Measurements from ENCODE around the gene NCAPD2.

The NCAPD2 gene

DNA sequence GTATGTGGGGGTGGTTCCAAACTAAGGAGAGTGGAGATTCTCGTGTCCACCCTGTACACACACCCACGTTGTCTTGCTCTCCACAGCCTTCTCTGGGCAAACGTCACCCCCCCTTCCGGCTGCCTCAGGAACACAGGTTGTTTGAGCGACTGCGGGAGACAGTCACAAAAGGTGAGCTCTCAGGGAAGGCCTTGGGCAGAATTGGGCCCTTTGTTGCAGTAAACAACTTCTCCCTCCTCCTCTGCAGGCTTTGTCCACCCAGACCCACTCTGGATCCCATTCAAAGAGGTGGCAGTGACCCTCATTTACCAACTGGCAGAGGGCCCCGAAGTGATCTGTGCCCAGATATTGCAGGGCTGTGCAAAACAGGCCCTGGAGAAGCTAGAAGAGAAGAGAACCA, 32.3 kb downstream of the NCAPD2 start:
- TF ChIP-seq, protein P1, sequence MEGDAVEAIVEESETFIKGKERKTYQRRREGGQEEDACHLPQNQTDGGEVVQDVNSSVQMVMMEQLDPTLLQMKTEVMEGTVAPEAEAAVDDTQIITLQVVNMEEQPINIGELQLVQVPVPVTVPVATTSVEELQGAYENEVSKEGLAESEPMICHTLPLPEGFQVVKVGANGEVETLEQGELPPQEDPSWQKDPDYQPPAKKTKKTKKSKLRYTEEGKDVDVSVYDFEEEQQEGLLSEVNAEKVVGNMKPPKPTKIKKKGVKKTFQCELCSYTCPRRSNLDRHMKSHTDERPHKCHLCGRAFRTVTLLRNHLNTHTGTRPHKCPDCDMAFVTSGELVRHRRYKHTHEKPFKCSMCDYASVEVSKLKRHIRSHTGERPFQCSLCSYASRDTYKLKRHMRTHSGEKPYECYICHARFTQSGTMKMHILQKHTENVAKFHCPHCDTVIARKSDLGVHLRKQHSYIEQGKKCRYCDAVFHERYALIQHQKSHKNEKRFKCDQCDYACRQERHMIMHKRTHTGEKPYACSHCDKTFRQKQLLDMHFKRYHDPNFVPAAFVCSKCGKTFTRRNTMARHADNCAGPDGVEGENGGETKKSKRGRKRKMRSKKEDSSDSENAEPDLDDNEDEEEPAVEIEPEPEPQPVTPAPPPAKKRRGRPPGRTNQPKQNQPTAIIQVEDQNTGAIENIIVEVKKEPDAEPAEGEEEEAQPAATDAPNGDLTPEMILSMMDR (IDR thresholded peaks at IDR 0.05), result no peak
- peaks cover 12% of the 10 kb centered on the region for H3K4me1 Mint-ChIP-seq
- peaks cover 92% of the 10 kb centered on the region for H3K36me3 Mint-ChIP-seq (ENCODE audit: low read depth)
- no peak for DNase-seq
- no peak overlapping the region for H3K4me3 Mint-ChIP-seq
- H3K9me3 Mint-ChIP-seq, result no peaks in the 10 kb centered on the region
- no peaks in the 10 kb centered on the region for H3K27me3 Mint-ChIP-seq (ENCODE audit: low read depth, poor library complexity)
- no peak overlapping the region for H3K27ac Mint-ChIP-seq

GRCh38 chr12:6526766-6527525, 33.0 kb downstream of the NCAPD2 start:
- Mint-ChIP-seq H3K27me3 (ENCODE audit: low read depth, poor library complexity) (no peaks in the 10 kb centered on the region), H3K27ac (no peak overlapping the region), H3K4me1 (peaks cover 18% of the 10 kb centered on the region), H3K4me3 (no peak overlapping the region), H3K9me3 (no peaks in the 10 kb centered on the region), H3K36me3 (ENCODE audit: low read depth) (peaks cover 90% of the 10 kb centered on the region)
- TF ChIP-seq, protein P1 (IDR thresholded peaks at IDR 0.05), result no peak
- DNase-seq, result no peak

DNA sequence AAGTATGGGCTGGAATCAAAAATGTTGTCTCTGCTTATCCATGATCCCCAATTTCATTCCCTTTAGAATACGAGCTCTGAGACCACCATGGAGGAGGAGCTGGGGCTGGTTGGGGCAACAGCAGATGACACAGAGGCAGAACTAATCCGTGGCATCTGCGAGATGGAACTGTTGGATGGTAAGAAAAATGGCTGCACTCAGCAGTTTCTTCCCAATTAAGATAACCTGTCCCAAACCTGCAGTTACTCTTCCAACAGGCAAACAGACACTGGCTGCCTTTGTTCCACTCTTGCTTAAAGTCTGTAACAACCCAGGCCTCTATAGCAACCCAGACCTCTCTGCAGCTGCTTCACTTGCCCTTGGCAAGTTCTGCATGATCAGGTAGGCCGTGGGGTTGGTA, 33.8 kb downstream of the NCAPD2 start:
- no peak for DNase-seq
- H3K27ac Mint-ChIP-seq, result no peak overlapping the region
- no peaks in the 10 kb centered on the region for H3K9me3 Mint-ChIP-seq
- peaks cover 85% of the 10 kb centered on the region for H3K36me3 Mint-ChIP-seq (ENCODE audit: low read depth)
- peaks cover 26% of the 10 kb centered on the region for H3K4me1 Mint-ChIP-seq
- H3K27me3 Mint-ChIP-seq (ENCODE audit: low read depth, poor library complexity), result no peaks in the 10 kb centered on the region
- TF ChIP-seq, protein P1 (IDR thresholded peaks at IDR 0.05), result no peak
- H3K4me3 Mint-ChIP-seq, result no peak overlapping the region

GRCh38 chr12:6528539-6529235, 34.8 kb downstream of the NCAPD2 start:
- Mint-ChIP-seq H3K36me3 (ENCODE audit: low read depth) (peaks cover 75% of the 10 kb centered on the region), H3K4me3 (no peak overlapping the region), H3K27me3 (ENCODE audit: low read depth, poor library complexity) (no peaks in the 10 kb centered on the region), H3K9me3 (no peaks in the 10 kb centered on the region), H3K4me1 (peaks cover 34% of the 10 kb centered on the region), H3K27ac (no peak overlapping the region)
- TF ChIP-seq, protein P1 (IDR thresholded peaks at IDR 0.05), result no peak
- DNase-seq, result no peak

DNA sequence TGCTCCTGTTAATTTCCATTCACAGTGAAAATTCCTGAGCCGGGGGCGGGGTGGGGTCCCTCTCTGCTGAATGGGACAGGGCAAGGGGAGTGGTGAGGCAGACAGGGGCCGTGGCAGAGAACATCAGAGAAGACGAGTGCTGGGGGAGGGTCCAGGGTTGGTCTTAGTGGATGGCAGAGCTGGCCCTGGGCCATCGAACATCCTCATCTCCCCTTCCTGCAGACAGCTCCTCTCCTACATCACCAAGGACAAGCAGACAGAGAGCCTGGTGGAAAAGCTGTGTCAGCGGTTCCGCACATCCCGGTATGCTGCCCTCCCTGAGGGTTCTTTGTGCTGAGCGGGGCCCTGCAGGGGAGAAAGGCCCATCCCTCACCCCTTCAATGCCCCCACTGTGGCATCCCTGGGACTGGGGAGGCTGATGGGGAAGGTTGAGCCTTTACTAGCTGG, 35.4 kb downstream of the NCAPD2 start:
- H3K4me3 Mint-ChIP-seq, result no peak overlapping the region
- H3K27me3 Mint-ChIP-seq (ENCODE audit: low read depth, poor library complexity), result no peaks in the 10 kb centered on the region
- H3K27ac Mint-ChIP-seq, result no peak overlapping the region
- DNase-seq, result no peak
- H3K4me1 Mint-ChIP-seq, result peaks cover 34% of the 10 kb centered on the region
- peaks cover 69% of the 10 kb centered on the region for H3K36me3 Mint-ChIP-seq (ENCODE audit: low read depth)
- TF ChIP-seq, protein P1 (IDR thresholded peaks at IDR 0.05), result no peak
- H3K9me3 Mint-ChIP-seq, result no peaks in the 10 kb centered on the region

All from nephron progenitor cell (in vitro differentiated cells).